ELR (cell line): ENCODE results near the gene ACAP1.
A peak's percentile ranks its signal among the peaks of the same experiment; 100 is the strongest.

Experiments used
- DNase-seq: peaks from one replicate; pipeline ENCODE4 v3.0.0-alpha.2; 2015; ENCODE audit warnings: low read depth

The ACAP1 gene

DNA sequence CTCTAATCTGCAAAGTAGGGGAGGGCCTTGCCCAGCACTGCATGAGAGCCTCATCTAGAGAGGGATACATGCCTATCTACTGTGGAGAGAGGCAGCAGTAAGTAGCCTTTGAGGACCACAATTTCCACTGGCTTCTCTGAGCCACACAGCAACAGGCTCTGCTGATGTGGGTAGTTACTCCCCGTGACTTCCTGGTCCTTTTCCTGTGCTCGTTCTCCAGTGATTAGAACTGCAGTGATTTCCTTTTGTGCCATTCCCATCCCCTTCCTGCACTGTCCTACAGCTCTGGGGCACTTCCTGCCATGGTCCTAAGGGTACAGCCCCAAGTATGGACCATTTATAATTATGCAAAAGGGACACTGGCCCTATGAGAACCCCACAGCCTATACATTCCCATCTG is 55.0 kb downstream of the ACAP1 start:
- no peak for DNase-seq

DNA sequence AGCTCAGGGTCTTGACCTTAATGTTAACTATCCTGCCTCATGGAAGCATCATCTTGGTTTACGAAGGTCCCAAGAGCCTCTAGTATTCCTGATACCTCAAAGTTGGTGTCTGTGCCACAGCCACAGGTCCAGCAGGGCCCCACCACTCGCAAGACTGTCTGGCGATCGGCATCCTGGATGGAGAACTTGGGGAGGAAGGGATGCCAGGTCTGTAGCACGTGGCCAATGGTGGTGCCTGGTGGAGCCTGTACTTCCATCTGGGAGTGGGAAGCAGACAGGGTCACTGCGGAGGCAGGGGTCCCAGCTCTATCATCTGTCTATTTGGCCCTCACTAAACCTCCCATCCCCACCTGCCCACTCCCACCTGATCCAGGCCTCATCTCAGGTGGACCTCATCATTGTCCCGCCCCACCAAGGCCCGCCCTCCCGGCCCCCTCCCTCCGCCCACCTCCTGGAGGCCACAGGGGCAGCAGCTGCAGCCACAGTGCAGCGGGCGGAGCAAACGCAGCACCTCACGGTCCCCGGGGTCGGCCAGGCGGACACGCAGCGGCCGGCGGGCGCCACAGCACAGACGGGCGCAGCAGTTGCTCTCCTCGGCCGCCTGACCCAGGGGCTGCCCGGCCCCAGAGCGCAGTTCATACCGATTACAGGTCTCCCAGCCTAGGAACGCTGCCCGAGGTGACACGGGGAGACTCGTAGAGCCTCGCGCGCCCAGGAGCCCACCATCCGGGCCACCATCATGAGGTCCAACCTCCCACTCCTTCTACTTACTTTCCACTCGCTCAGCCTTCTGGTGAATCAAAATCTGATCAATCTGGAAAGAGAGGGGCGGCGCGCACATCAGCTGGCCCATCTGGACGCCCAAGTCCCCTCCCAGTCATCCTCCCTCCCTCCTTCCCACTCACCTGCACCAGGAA is 56.6 kb downstream of the ACAP1 start:
- DNase-seq = no peak

DNA sequence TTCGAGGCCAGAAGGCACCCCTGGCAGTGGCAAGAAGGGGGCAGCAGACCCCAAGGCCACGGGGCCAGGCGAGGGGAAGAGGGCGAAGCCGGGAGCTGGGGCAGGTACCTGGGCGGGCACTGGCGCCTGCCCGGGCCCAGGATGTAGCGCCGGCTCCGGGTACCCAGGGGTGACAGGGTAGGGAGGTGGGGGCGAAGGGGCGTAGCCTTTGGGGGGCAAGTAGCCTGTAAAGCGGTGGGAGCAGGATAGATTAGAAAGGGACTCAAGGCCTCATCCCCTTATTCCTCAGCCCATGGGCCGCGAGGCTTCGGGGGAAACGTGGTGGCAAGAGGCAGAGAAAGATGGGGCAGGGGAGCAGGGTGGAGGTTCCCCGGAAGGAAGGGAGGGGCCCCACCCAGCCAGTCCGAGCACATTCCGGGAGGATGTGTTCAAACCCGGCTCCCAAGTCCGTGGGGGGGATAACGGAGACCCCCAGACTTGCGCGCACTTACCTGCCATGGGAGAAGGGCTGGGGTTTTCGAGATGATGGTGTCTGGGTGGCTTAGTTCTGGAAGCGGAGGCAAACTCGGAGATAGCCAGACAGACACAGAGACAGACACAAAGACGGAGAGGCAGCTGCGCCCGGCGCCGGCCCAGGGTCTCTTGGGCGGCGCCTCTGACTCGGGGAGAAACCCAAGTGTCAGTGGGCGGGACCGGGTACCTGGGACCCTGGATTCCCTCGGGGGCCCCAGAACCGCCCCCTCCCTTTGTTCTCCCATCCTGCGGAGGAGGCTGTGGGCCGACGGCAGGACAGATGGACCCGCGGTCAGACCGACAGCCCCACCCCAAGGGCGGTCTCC is 57.5 kb downstream of the ACAP1 start:
- DNase-seq = peak; percentile 43

DNA sequence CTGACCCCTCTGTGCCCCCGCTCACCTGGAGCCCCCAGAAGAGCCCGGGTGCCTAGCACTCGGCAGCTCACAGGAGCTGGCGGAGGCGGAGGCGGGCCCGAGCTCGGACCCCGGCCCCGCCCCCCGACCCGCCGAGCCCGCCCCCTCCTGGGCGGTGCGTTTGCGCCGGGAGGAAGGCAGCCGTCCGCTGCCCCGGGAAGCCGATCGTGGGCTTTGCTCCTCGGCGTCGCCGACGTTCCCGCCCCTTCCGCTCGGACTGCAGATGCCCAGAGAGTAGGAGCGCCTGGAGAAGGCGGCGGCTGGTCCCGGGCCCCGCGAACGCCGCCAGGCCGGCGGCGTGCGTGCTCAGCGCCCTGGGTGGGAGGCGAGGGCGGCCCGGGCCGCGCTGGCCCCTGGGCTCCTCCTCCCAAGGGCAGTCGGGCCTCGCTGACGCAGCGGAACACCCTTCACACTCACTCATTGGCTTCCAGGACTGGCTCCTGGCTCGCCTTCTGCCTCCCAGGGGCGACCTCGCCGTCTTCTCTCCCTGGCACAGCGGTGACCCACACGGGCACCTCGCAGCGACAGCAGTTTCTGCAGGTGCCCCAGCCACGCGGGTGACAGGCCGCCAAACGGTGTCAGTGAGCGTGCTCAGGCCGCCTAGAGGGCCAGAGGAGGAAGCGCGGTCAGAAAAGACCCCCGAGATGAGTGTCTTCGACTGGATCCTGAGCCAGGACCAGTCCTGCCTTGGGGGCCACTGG is 58.3 kb downstream of the ACAP1 start, which contains the start of gene PLSCR3:
TSS of gene PLSCR3 (minus strand) at position 74 of the 740 bp plus-strand sequence. CDS start 415 bp downstream, outside the sequence.
- DNase-seq = peak; percentile 87

DNA sequence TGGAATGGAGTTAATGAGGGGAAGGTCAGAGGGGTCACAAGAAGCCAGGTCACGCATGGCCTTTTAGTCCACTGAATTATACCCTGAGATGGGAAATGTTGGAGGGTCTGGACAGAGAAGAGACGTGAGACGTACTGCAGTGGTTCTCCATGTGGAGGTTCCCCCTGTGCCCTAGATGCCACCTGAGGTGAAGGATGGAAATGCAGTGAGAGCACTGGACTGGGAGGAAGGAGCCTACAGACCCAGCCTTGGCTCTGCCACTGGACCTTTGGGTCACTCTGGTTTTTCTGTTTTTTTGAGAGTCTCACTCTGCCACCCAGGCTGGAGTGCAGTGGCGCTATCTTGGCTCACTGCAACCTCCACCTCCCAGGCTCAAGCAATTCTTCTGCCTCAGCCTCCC is 59.8 kb downstream of the ACAP1 start:
- no peak for DNase-seq

DNA sequence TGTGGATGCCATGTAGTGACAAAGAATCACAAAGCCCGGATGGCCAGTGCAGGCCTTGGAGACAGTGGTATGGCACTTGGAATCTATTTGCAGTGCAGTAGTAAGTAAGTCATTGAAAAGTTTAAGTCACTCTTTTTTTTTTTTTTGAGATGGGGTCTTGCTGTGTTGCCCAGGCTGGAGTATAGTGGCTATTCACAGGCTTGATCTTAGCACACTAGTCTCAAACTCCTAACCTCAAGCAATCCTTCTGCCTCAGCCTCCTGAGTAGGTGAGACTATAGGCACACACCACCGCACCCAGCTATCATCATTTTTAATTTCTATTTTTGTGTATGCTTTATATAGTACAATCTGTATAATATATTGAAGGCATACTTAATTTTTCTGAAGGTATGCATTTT is 62.3 kb downstream of the ACAP1 start:
- DNase-seq = no peak
